NT2/D1 (cell line): ENCODE results near the gene C1orf226.

Source experiments
- SUZ12 ChIP-seq: IDR thresholded peaks from 2 replicates; pipeline ENCODE4 v1.6.1; 2011; ENCODE audit not compliant: insufficient read length, insufficient read depth; ENCODE audit errors: extremely low read depth
- ZNF274 ChIP-seq: IDR thresholded peaks from 2 replicates; pipeline ENCODE4 v1.6.1; 2011; ENCODE audit warnings: mild to moderate bottlenecking, low read depth, low read length

- TF ChIP-seq SUZ12 (no peak), ZNF274 (no peak)
Measured at GRCh38 chr1:162400790-162401355, 19.3 kb downstream of the C1orf226 start.
